Stimulated activated CD4-positive, alpha-beta T cell treated with anti-CD3 and anti-CD28 coated beads, Interleukin-1b, Interleukin-23, amount 100 ng/mL, for 4 hours (primary cell): ENCODE data around the gene RFTN2.
"Not testable (repeated sequence)": the region's sequence is repeated elsewhere in the genome, so short reads cannot be mapped to it uniquely, and the experiment has no call there.

Source experiments
- DNase-seq, 2 donors: peaks; one replicate each; pipeline ENCODE4 v3.0.0-alpha.2; 2020; ENCODE audit warnings: low read depth in 2 of 2

The RFTN2 gene

GRCh38 chr2:197675711-197676188 is 363 bp upstream of the RFTN2 start:
- DNase-seq = no peak

DNA sequence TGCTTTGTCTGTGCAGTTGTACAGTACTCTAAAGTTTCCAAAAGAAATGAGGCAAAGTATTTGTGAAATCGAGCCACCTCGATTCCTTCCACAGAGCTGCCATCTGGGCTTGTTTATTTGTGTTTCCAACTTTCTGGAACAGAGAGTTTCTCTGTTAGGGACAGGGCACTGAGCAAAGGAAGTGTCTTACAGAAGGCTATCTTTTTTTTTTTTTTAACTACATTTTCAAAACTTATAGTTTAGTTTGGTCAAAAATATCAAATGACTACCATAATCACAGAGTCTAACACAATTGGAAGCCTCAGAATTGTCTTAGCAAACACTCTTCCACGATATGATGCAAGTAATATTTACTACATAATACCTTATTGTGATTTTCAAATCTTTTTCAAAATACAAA is 796 bp downstream of the RFTN2 start:
- no peak for DNase-seq

- DNase-seq = no peak
Measured at GRCh38 chr2:197674060-197674459, 1.3 kb downstream of the RFTN2 start.

- no peak for DNase-seq
Measured at GRCh38 chr2:197673606-197674005, 1.8 kb downstream of the RFTN2 start.

DNA sequence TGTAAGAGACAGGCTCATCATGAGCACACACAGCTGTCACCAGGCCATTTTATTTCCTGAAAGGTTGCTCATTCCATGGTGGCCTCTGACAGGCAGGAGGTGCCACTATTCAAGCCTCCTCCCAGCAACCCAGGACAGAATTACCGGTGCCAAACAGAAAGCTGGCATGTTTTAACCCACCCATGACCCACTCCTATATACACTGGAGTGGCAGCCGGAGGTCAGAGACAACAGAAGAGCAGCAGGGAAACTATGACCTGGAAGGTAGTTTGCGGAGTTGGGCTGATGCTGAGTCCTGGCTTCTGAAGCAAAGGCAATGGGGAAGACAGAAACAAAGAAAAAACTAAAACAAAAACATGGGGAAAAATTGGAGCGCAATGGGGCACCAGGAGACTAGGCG is 2.3 kb downstream of the RFTN2 start:
- DNase-seq = no peak

GRCh38 chr2:197672371-197672893 is 3.0 kb downstream of the RFTN2 start:
- DNase-seq = no peak

DNA sequence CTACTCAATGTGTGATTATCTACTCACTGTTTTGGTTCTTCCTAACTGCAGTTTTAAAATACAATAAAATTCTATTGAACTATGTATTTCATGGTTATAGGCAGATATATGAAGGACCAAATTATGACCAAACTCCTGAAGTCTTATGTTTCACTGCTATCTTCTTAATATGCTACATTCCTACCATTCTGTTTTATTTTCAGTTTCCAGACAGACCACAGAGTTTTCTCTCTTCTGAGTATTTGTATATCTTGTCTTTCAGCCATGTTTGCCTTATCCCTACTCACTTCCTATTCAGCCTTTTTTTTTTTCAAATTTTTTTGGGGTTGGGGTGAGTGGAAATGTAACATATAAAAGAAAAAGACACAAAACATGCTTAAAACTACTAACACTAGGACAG is 6.3 kb downstream of the RFTN2 start:
- DNase-seq = no peak

DNA sequence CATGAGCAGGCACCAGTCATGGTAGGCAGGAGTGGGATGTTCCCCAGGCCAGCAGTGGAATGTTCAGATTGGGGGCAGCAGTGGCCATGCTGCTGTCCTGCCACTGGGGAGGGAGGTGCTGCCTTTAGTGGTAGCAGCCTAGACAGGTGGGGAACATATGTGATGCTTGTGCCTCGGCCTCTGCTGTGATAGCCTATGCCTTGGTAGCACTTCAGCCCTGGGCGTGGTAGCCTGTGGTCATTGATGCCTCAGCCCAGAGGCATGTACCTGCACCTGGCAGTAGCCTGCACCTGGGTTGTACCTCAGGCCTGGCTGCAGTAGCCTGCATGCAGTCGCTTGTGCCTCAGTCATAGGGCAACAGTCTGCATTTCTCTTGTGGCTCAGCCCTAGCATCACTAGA is 7.1 kb downstream of the RFTN2 start:
- DNase-seq = no peak

DNA sequence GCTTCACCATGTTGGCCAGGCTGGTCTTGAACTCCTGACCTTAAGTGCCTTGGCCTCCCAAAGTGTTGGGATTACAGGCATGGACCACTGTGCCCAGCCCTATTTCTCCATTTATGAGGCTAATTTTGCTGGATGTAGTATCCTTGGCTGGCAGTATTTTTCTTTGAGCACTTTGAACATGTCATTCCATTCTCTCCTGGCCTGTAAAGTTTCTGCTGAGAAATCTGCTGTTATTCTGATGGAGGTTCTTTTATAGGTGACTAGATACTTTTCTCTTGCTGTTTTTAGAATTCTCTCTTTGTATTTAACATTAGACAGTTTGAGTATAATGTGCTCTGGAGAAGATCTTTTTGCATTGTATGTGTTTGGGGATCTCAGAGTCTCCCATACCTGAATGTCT is 9.1 kb downstream of the RFTN2 start:
- no peak for DNase-seq

- DNase-seq = no peak
Measured at GRCh38 chr2:197661626-197662025, 13.8 kb downstream of the RFTN2 start.

GRCh38 chr2:197657562-197657961 is 17.8 kb downstream of the RFTN2 start:
- DNase-seq = no peak

DNA sequence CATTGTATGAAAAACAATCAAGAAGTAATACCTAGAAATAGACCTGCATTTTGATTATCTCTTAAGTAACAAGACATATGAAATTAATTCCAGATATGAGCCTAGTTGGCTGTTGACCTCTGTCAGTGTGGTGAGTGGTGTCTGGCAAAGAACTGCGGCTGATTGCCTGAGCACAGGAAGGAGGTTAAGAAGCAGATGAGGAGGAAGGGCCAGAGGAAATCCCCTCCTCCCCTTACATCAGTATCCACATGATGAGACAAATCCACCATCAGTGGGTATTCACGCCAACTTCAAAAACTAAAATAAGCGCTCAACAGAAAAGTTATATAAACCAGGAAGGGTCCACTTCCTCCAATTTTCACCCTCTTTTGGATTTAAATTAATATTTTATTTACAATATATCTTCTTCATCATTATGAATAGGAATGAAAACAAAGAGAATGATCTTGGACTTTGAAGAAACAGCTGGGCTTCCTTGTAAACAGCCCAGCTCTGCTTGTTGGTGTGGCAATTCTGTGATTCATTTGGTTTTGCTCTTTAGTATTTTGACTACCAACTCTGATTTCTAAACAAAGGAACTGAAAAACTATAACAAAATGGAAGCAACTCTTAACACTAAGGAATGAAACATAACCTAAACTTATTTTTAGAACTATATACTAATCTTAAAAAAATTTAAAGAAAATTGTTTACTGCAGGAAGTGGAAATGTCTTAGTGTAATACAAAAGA is 27.3 kb downstream of the RFTN2 start:
- no peak for DNase-seq

DNA sequence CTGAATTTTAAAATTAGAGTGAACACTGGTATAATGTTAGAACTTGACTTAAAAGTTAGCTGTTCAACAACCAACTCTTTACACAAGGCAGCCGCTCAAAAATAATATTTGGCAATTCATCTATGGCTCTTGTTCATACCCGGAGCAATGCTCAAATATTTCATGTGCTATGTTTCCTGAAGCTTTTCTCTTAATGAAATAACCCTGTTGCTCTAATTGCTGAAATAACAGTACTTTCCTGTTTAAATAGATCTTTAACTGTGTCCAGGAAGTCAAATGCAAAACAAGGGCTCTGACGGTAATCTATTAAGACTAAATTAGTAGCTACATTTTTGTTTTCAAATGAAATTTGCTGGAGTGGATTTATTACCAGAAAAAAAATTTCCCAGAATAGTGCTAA is 33.7 kb downstream of the RFTN2 start:
- DNase-seq = no peak

DNA sequence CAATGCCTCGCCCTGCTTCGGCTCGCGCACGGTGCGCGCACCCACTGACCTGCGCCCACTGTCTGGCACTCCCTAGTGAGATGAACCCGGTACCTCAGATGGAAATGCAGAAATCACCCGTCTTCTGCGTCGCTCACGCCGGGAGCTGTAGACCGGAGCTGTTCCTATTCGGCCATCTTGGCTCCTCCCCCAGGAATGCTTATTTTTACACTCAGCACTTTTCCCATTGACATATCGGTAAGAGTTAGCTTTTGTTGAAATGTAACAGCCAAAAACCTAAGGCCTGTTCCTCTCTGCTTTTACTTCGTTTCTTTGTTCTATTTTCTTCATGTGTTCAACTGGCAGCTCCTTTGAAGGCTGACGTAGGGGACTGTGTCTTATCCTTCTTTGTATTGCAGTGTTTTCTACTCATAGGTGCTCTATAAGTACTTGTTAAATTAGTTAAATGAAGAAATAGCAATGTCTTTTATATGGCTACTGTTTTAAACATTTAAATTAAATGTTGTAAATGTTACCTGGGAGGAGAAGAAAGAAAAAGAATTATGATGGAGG is 34.7 kb downstream of the RFTN2 start:
- DNase-seq = not testable (repeated sequence)

GRCh38 chr2:197633109-197633657 is 42.2 kb downstream of the RFTN2 start:
- DNase-seq = no peak

- no peak for DNase-seq
Measured at GRCh38 chr2:197628043-197628500, 47.3 kb downstream of the RFTN2 start.

- no peak for DNase-seq
Measured at GRCh38 chr2:197626965-197627625, 48.3 kb downstream of the RFTN2 start.

- no peak for DNase-seq
Measured at GRCh38 chr2:197620133-197620532, 55.3 kb downstream of the RFTN2 start.

DNA sequence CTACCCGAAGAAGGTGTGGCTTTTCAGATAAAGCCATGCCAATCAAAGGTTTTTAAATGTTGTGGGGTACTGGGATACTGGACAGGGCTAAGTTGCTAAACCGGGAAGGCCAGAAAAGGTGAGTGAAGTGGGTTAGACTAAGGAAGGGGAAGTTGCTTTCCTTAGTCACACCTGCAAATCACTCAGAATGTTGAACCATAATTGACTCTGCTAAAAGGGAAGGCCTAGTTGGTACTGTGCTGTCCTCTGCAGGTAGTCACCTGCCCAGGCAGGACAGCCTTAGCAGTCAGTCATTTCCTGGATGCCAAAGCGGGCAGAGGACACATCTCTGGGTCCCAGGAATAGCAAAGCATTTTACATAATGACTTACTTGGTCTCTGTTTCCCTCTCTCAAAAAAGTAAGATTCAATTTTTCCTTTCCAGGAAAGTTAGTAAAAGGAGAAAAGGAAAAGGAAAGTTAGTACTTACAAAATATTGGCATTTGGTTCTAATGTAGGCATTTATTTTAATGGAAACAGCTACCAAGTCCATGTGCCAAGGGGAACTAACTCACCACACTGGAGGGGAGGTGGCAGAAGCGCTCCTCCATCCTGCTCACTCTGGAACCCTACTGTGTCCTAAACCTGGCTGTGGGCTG is 60.3 kb downstream of the RFTN2 start:
- DNase-seq = no peak

DNA sequence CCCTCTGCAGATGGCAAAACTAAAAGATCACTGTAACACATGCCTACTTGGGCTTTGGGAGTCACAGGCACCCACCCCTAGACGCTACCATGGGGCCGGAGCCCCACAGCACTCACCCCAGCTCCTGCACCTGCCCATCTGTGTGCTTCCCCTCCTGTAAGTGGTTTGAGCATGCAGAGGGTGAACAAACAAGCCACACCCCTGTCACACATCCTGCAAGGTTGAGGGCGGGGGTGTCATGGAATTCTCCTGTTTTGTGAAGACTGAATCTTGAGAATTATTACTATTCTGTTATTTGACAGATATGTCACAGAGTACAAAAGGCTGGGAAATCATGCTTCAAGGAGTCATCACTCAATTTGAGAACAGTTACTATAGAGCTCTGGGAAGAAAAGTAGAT is 60.9 kb downstream of the RFTN2 start:
- no peak for DNase-seq

- DNase-seq = no peak
Measured at GRCh38 chr2:197613509-197613987, 61.8 kb downstream of the RFTN2 start.

- DNase-seq = no peak
Measured at GRCh38 chr2:197606180-197606579, 69.2 kb downstream of the RFTN2 start.
